Gastroesophageal sphincter (tissue), 4 donors: ENCODE data around the gene SP2. TPM values are rescaled to one million over a fixed set of nuclear protein-coding genes. Genes with fewer than 3 reads are reported as not detected.

Experiments
- ATAC-seq: fragments of 150-250 bp; one replicate; pipeline ENCODE4 v1.9.1; 2016; ENCODE audit warnings: mild to moderate bottlenecking, moderate library complexity
- H3K27ac ChIP-seq, 4 donors: fragments of 200-600 bp; sonication (generic) in 3 of 4; 1 replicate in 3 of 4; 2 replicates in 1 of 4; pipeline ENCODE4 v1.5.1; 2016 to 2019
- H3K27me3 ChIP-seq: fragments of 200-600 bp; sonication (generic); one replicate; pipeline ENCODE4 v1.5.1; 2019
- H3K36me3 ChIP-seq, 2 donors: fragments of 200-600 bp; sonication (generic); one replicate each; pipeline ENCODE4 v1.5.1; 2019; ENCODE audit warnings: control low read depth in 1 of 2
- H3K4me1 ChIP-seq, 3 donors: fragments of 200-600 bp; sonication (generic); 1 replicate in 2 of 3; 2 replicates in 1 of 3; pipeline ENCODE4 v1.5.1; 2016 to 2019; ENCODE audit warnings: control low read depth in 2 of 3
- H3K4me3 ChIP-seq, 2 donors: fragments of 200-600 bp; sonication (generic); one replicate each; pipeline ENCODE4 v1.5.1; 2019; ENCODE audit warnings: mild to moderate bottlenecking in 1 of 2, moderate library complexity in 1 of 2
- H3K9me3 ChIP-seq, 3 donors: fragments of 200-600 bp; sonication (generic); one replicate each; pipeline ENCODE4 v1.5.1; 2017 to 2019; ENCODE audit warnings: control low read depth in 2 of 3
- EP300 ChIP-seq: sonication (generic); formaldehyde crosslinking; IDR thresholded peaks from one replicate; pipeline ENCODE4 v1.6.1; 2017; ENCODE audit warnings: antibody characterized with exemption, mild to moderate bottlenecking
- POLR2A ChIP-seq, 2 donors: fragments of 450-650 bp; IDR thresholded peaks; one replicate each; pipeline ENCODE4 v1.6.1; 2017; ENCODE audit warnings: antibody characterized with exemption in 2 of 2, mild to moderate bottlenecking in 2 of 2, moderate library complexity in 1 of 2
- POLR2AphosphoS5 ChIP-seq: sonication (generic); formaldehyde crosslinking; IDR thresholded peaks from one replicate; pipeline ENCODE4 v1.6.1; 2017; ENCODE audit warnings: antibody characterized with exemption
- whole genome bisulfite sequencing, 2 donors: methylation state at CpG; one replicate each; pipeline ENCODE4 v1.1.5; 2018; ENCODE audit warnings: low coverage in 1 of 2; 5-methylcytosine and 5-hydroxymethylcytosine counted together
- total RNA-seq, 4 donors: library from RNA; depleted of rRNA; stranded (reverse); fragments of >200 nt; gene quantifications; one replicate each; pipeline ENCODE4 v1.1.0, GENCODE V29; 2016
- TF ChIP-seq, protein P1 (sequence below), 4 experiments: fragments of 200-600 bp in 2 of 4; fragments of 450-650 bp in 2 of 4; sonication (generic) in 1 of 4; IDR thresholded peaks; one replicate each; pipeline ENCODE4 v1.5.1; 2017 to 2019; ENCODE audit warnings: antibody characterized with exemption in 4 of 4, mild to moderate bottlenecking in 2 of 4, moderate library complexity in 2 of 4

The SP2 gene
- total RNA-seq, 4 donors from 2014 or later = 3.4 to 16.2 (median 10.0) TPM

- no peak for ATAC-seq
- 73% methylated on average over 2 of the region's 7 CpGs; no CpG with 5 or more reads in 1 of the 2 donors for WGBS, 2 donors
- Histone ChIP-seq H3K4me1 (no peaks in the 10 kb centered on the region), H3K27me3 (peaks cover 70% of the 10 kb centered on the region), H3K9me3 (no peaks in the 10 kb centered on the region), H3K36me3 (no peaks in the 10 kb centered on the region), H3K27ac (no peak overlapping the region), H3K4me3 (no peak overlapping the region)
- TF ChIP-seq EP300 (no peak), POLR2AphosphoS5 (no peak), POLR2A (IDR thresholded peaks at IDR 0.05) (no peak)
- TF ChIP-seq, protein P1, sequence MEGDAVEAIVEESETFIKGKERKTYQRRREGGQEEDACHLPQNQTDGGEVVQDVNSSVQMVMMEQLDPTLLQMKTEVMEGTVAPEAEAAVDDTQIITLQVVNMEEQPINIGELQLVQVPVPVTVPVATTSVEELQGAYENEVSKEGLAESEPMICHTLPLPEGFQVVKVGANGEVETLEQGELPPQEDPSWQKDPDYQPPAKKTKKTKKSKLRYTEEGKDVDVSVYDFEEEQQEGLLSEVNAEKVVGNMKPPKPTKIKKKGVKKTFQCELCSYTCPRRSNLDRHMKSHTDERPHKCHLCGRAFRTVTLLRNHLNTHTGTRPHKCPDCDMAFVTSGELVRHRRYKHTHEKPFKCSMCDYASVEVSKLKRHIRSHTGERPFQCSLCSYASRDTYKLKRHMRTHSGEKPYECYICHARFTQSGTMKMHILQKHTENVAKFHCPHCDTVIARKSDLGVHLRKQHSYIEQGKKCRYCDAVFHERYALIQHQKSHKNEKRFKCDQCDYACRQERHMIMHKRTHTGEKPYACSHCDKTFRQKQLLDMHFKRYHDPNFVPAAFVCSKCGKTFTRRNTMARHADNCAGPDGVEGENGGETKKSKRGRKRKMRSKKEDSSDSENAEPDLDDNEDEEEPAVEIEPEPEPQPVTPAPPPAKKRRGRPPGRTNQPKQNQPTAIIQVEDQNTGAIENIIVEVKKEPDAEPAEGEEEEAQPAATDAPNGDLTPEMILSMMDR (IDR thresholded peaks at IDR 0.05) = no peak
These were observed 33.2 kb upstream of the SP2 start for GRCh38 chr17:47862621-47863440.

DNA sequence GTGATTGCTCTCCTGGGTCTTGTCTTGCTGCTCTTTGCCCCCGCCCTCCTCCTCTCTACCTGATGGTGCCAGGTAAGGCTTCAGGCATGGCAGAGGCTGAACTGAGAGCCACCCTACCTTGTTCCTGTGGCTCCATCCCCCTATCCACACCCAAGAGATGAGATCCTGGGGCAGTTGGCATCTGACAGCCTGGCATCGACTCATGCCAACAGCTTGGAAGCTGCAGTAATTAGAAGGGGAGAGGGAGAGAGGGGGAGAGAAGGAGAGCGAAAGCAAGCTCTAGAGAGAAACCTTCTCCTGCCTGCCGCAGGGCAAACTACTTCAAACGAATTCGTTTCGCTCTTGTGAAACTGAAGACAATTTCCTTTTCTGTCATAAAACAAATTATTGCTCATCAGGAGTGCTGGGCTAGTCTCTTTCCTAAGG, 31.2 kb upstream of the SP2 start:
- no peak overlapping the region for H3K27ac ChIP-seq
- peaks cover 71% of the 10 kb centered on the region for H3K27me3 ChIP-seq
- WGBS, 2 donors = 33 to 41% methylated on average over 3 to 4 of the region's 7 CpGs
- no peaks in the 10 kb centered on the region for H3K4me1 ChIP-seq
- no peaks in the 10 kb centered on the region for H3K9me3 ChIP-seq
- H3K36me3 ChIP-seq = no peaks in the 10 kb centered on the region
- no peak for ATAC-seq
- TF ChIP-seq, protein P1 (IDR thresholded peaks at IDR 0.05) = no peak
- TF ChIP-seq POLR2A (IDR thresholded peaks at IDR 0.05) (no peak), EP300 (no peak), POLR2AphosphoS5 (no peak)
- no peak overlapping the region for H3K4me3 ChIP-seq

DNA sequence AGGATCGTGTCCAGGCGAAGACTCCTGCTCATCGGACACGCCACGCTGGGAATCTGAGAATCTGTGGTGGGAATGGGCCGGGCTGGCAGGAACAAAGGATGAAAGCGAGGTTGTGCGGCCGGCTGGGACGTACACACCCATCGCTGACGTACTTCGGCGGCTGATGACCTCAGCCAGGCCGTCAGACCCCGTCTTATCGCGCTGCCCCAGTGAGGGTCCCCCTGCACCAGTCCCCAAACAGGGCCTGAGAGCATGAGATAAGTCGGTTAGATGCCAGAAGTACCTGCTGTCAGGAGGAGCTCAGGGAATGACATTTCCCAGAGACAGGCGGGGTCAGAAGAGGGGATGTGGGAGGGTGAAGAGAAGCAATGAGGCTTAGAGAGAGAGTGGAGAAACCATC, 29.1 kb upstream of the SP2 start:
- H3K4me1 ChIP-seq = no peaks in the 10 kb centered on the region
- no peak overlapping the region for H3K27ac ChIP-seq
- H3K4me3 ChIP-seq = no peak overlapping the region
- peaks cover 73% of the 10 kb centered on the region for H3K27me3 ChIP-seq
- TF ChIP-seq EP300 = no peak
- H3K9me3 ChIP-seq = no peaks in the 10 kb centered on the region
- no peaks in the 10 kb centered on the region for H3K36me3 ChIP-seq
- 20 to 100% methylated on average over 1 to 9 of the region's 20 CpGs for WGBS, 2 donors
- no peak for ATAC-seq

GRCh38 chr17:47867813-47868533, 28.1 kb upstream of the SP2 start:
- Histone ChIP-seq H3K27me3 (peaks cover 83% of the 10 kb centered on the region), H3K36me3 (no peaks in the 10 kb centered on the region), H3K4me3 (no peak overlapping the region), H3K27ac (no peak overlapping the region), H3K9me3 (no peaks in the 10 kb centered on the region), H3K4me1 (peaks cover 0 to 7% (median 0%) of the 10 kb centered on the region in 3 donors)
- TF ChIP-seq, protein P1 (IDR thresholded peaks at IDR 0.05) = no peak
- no peak for TF ChIP-seq POLR2AphosphoS5
- TF ChIP-seq EP300 = no peak
- no peak for TF ChIP-seq POLR2A (IDR thresholded peaks at IDR 0.05)
- 81 to 84% methylated on average over 5 to 9 of the region's 11 CpGs for WGBS, 2 donors
- no peak for ATAC-seq

DNA sequence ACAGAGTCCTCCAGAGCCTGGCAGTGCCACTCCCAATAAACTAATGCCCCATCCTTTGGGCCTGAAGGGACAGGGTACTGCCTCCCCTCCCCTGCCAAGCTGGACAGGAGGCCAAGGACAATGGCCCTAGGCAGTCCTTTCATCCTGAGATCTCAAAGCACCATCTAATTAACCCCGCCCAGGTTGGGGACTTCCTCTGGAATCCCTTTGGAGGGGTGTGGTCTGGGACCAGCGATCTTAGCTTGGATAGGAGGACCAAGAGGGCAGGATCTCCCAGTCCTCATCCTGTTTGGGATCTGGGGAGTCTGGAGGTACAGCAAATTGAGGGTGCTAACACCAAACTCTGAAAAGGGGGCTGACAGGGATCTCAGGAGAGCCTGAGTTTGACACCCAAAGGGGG, 26.9 kb upstream of the SP2 start:
- Histone ChIP-seq H3K27me3 (peaks cover 94% of the 10 kb centered on the region), H3K27ac (no peak overlapping the region), H3K4me1 (peaks cover 0 to 7% (median 0%) of the 10 kb centered on the region in 3 donors), H3K9me3 (no peaks in the 10 kb centered on the region), H3K4me3 (no peak overlapping the region), H3K36me3 (no peaks in the 10 kb centered on the region)
- no peak for ATAC-seq
- no peak for TF ChIP-seq EP300
- TF ChIP-seq, protein P1 (IDR thresholded peaks at IDR 0.05) = no peak
- no peak for TF ChIP-seq POLR2A (IDR thresholded peaks at IDR 0.05)
- no peak for TF ChIP-seq POLR2AphosphoS5
- WGBS, 2 donors = no CpG with 5 or more reads among the region's 2 CpGs
